ENCODE measurements around the gene ABCG1. TPM values are rescaled to one million over a fixed set of nuclear protein-coding genes. Genes with fewer than 3 reads are reported as not detected.

The ABCG1 gene
- total RNA-seq, 1 donor from 2014 or later: 11.1 TPM

DNA sequence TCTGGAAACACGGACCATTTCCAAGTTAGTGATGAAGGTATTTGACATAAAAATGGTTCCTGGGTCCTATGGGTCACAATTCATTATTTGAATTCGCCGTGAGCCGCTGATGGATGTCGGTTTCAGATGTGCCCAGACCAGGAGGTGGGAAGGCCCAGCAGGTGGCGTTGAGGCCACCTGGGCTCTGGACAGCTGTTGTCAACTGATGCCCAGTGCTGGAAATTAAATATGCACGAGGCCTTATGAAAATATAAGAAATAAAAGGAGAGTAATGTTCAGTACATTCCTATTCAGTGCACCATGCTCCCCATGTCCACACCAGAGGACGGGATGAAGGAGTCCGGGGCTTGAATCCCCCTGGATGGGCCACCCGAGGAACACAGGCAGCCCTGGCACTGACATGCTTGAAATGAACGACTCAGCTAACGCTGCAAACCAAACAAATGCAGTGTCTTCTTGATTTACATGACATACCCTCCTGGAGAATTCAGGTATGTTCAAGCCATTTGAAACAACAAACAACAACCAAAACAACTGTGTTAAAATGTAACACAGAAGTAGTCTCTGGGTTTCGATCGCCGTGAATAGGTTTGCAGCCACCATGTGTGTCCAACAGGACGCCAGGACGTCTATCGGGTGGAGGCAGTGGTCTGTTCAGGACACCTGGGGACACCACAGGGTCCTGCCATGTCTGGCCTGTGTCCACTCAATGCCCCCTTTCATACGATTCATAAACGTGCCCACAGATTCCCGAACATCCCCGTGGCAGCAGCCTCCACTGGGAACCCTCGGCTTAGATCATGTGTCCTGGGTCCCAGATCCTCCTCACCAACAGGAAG is 90.2 kb downstream of the ABCG1 start:
- DNase-seq (no peak), ATAC-seq (no peak)
- intact Hi-C loops (cut with micrococcal nuclease): no loop called here

DNA sequence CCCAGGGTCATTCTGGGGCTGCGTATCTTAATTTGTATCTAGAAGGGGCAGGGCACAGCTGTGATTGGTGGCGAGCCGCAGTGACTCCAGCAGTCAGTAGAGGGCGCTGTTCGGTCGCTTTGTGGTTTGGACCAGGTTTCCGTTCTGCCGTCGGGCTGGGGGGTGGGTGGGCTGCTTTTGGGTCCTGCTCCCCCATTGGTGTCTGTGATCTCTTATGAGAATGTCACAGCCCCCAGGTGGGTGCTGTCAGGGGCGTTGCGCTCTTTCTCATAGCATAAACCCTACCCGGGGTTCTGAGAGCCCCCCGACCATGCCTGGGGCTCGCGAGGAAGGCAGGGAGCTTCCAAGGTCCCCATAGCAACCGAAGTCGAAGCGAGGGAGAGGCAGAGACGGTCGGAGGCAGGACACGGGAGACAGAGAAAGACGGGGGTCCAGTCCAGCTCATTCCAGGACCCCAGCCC is 90.8 kb downstream of the ABCG1 start:
- ATAC-seq (peak; percentile 54), DNase-seq (peak; percentile 57)
- intact Hi-C loops (cut with micrococcal nuclease): no loop called here

DNA sequence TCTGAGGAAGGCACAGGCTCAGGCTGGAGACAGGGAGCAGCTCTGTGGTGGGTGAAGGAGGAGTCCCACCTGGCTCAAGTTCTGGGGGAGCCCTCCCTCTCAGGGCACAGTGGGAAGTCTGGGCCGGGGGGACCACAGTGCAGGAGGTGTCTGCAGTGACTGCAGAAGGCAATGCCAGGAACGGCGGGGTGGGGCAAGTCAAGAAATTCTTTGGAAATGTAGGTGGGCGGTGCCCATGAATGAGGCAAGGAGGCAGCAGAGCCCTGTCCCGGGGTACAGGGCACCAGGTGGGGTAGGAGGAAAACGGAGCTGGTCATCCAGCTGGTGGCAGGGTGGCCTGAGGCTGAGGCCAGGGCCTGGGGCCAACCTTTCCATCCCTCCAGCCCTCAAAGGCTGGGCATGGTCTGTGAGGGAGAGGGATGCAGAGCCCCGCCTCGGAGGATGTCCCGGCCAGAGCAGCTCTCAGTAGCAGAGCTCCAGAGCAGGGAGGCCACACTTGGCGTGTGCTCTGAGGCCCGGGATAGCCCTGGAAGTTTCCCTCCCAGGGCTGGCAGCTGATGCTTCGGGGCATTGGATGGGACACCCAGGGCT is 91.6 kb downstream of the ABCG1 start:
- no peak for DNase-seq
- intact Hi-C loops (cut with micrococcal nuclease): no loop called here

DNA sequence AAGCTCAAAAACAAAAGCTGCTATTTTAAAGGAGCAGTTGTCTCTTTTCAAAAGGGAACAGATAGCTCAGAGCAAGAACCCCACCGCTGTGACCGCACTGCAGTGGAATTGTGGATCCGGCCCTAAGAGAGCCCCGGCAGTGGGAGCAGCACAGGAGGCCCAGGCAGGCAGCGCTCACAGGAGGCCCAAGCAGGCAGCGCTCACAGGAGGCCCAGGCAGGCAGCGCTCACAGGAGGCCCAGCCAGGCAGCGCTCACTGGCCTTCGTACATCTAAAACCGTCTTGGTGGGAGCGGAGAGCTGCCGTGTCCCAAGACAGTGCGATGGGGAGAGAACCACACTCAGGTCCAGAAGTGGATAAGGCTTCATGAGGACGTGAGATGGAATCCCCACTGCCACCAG is 92.2 kb downstream of the ABCG1 start:
- intact Hi-C loops (cut with micrococcal nuclease): no loop called here
- ATAC-seq (no peak), DNase-seq (no peak)

More for the DNA sequence above, 91.6 kb downstream of the ABCG1 start:
- ATAC-seq: no peak

DNA sequence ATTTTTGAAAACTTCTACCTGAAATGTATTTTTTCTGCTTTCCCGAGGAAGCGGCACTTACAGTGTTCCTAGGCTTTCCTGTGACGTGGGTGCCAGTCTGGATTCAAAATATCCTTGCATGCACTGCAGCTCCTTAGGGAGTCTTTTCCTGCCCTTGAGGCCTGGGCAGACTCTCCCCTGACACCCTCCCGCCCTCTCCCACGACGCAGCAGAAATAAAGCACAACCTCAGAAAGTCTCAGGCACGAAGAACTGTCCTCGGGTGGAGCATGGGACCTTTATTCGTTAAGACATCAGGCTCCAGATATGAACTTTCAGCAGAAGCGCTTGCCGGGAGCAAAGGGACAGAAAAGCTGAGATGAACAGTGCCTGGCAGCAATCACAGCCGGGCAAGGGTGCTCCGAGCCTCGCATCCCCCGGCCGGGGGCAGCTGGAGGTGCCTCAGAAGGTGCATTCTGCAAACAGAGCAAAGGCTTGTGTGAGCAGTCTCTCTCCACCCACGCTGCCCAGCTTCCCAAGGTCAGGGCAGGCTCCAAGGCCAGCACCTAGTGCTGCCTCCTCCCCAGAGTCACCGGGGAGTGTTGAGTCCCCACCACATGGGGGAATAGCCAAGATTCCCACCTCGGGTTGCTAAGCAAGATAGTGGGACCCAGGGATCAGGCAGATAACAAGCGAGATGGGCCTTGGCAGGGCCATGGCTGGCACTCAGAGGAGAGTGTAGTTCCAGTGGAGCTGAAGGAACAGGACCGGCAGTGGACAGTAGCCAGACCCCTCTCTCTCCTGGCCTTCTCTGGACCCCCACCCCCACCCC is 93.1 kb downstream of the ABCG1 start:
- DNase-seq: no peak
- intact Hi-C loops (cut with micrococcal nuclease): no loop called here
- peak; percentile 56 for ATAC-seq

DNA sequence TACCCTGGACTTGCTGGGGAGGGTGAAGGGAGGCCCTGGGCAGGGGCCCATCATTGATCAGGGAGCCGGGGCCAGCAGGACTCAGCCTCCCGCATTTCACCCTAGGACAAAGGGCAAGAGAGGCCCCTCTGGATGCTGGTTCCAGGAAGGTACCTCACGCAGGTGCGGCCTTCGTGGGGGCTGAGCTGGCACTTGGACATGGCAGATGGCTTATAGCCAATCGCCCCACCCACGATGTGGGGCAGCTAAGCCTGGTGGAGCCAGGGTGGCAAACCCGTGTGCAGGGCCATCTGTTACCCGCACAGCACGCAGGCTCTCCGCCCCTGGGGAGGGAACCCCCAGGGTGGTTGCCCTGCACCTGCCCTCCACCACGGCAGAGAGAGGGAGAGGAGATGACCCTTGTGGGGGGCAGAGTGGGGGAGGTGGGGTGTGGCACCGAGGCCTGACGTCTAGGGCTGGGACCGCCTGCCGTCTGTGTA is 93.7 kb downstream of the ABCG1 start:
- intact Hi-C loops (cut with micrococcal nuclease): no loop called here
- ATAC-seq (no peak), DNase-seq (no peak)

DNA sequence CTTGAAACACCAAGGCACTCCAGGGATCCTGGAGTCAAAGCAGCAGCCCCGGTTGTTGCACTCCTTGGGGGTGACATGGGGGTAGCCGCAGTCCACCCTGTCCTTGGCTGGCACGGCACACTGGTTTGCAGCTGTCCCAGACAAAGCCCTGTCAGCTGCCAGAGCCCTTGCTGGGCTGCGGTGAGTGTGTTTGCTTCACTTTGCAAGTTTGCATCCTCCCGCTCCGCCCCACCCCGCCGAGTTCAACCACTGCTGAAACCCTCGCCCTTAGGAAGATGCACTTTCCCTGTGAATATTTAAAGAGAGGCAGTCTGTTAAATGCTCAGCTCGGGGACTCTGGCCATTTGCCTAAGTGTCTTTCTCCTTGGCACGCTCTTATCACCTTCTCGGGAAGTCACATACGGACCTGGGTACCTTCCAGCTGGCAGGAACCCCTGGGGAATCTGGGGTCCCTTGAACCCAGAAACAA is 94.6 kb downstream of the ABCG1 start:
- DNase-seq (no peak), ATAC-seq (no peak)
- intact Hi-C loops (cut with micrococcal nuclease): no loop called here

DNA sequence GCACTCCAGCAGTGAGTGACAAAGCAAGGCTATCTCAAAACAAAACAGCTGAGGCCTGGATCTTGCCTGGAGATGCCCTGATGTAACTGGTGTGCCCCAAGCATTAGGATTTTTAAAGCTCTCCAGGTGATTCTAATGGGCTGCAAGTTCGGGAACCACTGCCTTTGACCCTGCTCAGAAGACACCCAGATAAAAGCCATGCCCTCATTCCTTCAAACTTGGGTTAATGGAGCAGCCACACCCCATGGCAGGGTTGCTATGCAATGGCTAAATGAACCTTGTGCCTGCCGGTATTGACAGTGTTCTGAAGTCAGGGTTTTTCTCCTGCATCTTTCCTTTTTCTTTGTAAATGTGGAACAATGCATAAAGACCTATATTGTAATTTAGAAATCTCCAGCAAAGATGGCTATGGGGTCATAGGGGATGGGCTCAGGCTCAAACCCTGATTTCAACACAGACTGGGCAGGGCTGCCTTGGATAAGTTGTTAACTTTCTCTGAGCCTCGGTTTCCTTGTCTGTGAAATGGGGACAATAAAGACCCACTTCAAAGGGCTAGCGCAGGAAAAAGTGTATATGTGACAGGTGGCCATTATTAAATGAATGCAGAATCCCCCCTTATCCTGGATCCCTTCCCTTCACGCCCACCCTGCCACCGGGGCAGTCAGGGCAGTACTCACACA is 95.8 kb downstream of the ABCG1 start:
- ATAC-seq: no peak
- intact Hi-C loops (cut with micrococcal nuclease): no loop called here
- DNase-seq: no peak

DNA sequence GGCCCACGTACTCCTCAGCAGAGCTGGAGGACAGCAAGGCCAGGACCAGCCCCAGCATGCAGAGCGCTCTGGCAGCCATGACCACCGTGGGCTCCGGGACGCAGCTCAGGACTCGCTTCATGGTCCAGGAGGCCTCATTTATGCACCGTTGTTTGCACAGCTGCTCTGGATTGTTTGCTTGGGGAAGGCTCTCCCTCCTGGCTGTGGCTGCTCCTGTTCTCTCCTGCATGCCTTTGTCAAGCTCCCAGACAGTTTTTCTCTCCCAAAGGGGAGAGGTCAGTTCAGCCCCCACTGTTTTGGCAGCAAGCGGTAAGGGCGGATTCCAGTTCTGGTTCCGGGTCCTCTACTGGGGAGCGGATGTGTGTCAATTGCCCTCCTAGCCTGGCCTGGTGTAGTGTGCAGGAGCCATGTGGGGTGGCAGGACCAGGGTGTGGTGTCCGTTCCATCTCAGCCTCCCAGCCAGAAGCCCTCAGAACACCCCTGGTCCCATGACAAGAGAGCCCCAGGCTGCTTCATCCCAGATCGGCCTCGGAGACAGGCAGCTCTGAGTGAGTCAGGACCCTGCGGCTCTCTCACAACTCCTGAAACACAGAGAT is 96.5 kb downstream of the ABCG1 start, which contains the start of gene TFF3:
Gene TFF3 (minus strand): TSS at position 114 of the 596 bp plus-strand sequence. CDS start 35 bp downstream, at position 79.
- no peak for DNase-seq
- ATAC-seq: peak; percentile 35
- intact Hi-C loops (cut with micrococcal nuclease): no loop called here

DNA sequence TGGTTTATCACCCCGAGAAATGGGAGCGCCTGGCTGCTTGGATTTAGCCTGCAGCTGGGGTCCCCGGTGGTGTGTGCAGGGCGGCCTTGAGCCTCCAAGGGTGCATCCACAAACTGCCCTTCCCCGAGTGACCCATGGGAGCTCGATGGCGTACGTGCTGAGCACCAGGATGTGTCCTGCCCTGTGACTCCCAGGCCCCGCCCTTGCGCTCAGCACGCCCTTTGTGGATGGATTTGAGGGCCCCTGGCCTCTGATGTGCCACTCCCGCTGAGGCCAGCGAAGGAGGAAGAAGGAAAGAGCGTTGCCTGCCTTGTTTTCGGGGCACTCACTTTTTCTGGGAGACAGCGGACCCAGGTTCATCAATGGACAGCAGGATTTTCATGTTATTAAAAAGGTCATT is 98.0 kb downstream of the ABCG1 start:
- no peak for ATAC-seq
- intact Hi-C loops (cut with micrococcal nuclease): no loop called here

DNA sequence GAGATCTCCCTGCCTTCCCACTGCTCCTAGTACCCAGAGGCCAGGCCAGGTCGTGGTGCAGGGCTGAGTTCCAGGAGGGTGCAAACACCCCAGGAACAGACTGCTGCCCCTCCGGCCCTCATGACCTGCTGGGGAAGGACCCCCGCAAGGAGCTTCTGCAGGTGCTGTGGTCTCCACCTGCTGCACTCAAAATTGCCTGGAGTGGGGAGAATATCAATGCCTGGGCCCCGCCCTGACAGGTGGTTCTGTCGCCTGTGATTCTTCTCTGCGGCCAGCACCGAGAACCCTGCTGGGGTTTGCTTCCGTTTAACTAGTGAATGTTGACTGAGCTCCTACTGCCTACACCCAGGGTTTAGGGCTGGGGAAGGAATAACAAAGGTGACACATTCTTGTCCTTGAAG is 98.4 kb downstream of the ABCG1 start:
- intact Hi-C loops (cut with micrococcal nuclease): no loop called here
- DNase-seq: no peak
- ATAC-seq: no peak

More for the DNA sequence above, 98.0 kb downstream of the ABCG1 start:
- no peak for DNase-seq

DNA sequence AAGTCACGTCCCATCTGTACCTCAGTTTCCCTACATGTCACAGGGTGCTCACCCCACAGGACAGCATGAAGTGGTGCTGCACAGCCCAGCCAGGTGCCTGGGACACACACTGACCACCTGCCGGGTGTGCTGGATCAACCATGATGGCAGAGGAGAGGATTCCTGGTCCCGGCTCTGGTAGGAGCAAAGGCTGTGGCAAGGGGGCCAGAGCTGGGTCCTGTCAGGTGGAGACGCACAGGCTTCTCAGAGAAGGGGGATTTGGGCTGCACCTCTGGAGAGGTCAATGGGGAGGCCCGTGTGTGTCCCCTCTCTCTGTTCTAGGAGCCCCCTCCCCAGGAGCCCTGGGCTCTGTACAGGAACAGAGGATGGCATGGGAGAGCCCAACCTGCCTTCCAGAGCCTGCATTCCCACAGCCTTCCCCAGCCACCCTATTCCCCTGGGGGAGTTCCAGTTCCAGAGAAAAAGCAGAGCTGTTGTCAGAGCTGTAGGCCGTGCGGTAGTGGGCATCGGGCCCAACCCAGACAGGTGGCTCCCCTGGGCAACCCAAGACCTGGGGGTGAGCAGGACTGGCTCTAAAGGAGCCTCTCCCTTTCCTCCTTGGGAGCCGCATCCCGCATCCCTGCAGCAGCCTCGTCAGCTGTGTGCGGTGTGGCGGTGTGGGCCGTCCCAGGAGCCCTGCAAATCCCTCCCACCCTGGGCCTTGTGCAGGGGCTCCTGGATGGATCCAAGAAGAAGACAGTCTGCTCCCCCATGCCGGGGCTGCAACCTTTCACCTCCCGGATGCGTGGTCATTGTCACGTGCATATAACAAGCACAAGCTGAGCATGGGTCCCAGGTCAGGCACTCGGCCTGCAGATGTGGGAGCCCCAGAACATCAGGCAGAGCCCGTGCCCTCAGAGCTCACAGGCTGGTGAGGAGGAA is 99.1 kb downstream of the ABCG1 start:
- intact Hi-C loops (cut with micrococcal nuclease): no loop called here
- DNase-seq (no peak), ATAC-seq (no peak)

DNA sequence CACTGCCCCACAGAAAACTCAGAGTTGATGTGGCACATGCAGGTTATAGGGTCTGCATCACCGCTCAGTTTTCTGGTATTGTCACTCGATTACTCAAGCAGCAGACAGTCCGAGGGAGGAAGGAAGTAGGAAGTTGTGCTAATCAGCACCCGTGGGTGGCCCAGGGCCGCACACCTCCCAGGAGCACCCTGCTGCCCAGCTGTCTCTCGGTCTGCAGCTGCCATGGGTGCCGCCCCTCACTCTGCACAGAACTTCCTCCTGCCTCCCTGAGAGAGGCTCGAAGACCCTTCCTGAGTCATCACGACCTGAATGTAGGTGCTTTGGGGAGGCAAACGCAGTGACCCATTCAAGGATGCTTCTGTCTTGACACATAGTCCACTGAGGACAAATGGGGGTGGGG is 100.4 kb downstream of the ABCG1 start:
- ATAC-seq: peak; percentile 28

DNA sequence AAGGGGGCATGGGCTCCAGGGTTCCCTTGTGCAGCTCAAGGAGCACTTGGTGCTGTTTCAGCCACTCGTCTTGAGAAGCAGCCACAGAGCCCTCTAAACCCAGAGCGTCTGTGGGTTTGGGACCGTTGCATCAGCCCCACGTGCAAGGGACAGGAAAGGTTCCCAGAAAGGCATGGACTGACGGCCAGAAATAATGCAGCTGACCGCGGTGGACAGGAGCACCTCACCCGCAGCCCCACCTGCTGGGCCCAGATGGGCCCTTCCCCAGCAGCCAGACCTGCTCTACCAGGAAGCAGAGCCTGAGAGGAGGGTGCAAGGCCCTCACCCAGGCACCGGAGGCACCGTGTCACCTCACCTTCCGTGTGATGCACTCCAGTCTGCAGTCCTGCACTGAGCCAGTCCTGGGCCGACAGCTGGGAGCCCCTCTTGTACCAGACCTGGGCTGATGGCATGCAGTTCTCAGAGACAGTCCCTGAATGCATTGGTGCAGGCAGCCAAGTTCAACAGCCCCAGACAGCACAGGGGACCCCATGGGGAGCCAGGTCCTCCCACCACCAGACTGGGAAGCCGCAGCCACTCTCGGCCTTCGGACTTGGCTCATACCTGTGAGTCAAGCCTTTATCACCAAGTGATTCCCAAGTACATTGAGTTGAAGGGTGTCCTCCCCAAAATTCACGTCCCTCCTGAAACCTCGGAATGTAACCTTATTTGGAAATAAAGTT is 101.1 kb downstream of the ABCG1 start:
- DNase-seq: no peak
- no peak for ATAC-seq
- intact Hi-C loops (cut with micrococcal nuclease): no loop called here

More for the DNA sequence above, 100.4 kb downstream of the ABCG1 start:
- intact Hi-C loops (cut with micrococcal nuclease): no loop called here
- no peak for DNase-seq

DNA sequence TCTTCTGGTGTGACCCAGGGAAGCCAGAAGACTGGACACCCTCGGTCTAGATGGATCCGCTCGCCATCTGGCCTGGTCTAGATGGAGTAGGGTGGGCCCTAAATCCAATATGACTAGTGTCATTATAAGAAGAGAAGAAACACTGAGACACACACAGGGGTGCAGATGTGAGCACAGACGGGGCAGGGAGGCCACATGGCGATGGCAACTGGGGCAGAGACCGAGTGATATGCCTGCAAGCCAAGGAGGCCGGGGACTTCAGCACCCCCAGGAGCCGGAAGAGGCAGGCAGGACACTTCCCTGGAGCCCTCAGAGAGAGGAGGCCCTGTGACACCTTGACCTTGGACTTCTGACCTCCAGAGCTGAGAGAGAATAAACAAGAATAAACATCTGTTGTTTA is 101.9 kb downstream of the ABCG1 start:
- intact Hi-C loops (cut with micrococcal nuclease): no loop called here
- DNase-seq: no peak

DNA sequence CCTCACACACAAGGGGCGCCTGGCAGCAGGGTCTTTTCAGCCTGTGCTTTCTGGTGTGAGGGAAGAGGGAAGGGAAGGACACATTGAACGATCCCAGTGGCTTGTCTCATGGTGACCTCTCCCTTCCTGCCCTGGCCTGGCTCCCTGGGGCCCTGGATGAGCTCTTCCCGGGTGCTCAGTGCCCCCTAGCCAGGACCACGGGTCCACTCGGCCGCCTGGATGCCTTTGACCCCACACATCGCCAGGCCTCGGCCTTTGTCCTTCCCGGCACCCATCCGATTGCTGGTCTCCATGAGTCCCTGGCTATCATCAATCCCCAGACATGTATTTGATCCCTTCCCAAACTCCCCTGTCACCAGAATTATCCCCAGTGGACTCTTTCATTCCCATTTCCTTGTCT is 102.3 kb downstream of the ABCG1 start:
- DNase-seq (no peak), ATAC-seq (no peak)
- intact Hi-C loops (cut with micrococcal nuclease): no loop called here

More for the DNA sequence above, 101.9 kb downstream of the ABCG1 start:
- no peak for ATAC-seq

DNA sequence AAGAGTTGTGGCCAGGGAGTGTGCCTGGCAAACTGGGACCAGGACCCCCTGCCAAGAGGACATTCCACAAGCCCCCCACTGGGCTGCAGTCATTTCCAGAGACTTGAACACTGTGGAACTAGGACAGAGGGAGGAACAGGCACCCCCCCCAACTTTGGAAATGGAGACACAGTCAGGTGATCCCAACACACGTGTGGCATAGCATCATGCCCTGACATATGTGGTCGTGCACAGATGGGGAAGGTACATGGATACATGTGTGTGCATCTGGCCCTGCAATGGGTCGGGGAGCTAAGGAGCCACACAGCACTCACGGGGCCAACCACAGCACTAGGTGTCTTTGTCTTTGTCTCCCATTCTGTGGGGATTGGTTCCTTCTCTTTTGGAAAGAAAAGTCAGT is 102.9 kb downstream of the ABCG1 start:
- intact Hi-C loops (cut with micrococcal nuclease): no loop called here
- ATAC-seq: no peak
- DNase-seq: no peak
